DMS53 (cell line): ENCODE results near the gene FBXO21.

Experiments used
- DNase-seq: peaks from one replicate; lab custom pipeline; 2025; lab: John Stamatoyannopoulos, UW

FBXO21 gene

GRCh38 chr12:117162633-117163032 lies 27.6 kb downstream of the FBXO21 start:
- DNase-seq = no peak

- no peak for DNase-seq
Observed at GRCh38 chr12:117162167-117162539, 28.1 kb downstream of the FBXO21 start.

DNA sequence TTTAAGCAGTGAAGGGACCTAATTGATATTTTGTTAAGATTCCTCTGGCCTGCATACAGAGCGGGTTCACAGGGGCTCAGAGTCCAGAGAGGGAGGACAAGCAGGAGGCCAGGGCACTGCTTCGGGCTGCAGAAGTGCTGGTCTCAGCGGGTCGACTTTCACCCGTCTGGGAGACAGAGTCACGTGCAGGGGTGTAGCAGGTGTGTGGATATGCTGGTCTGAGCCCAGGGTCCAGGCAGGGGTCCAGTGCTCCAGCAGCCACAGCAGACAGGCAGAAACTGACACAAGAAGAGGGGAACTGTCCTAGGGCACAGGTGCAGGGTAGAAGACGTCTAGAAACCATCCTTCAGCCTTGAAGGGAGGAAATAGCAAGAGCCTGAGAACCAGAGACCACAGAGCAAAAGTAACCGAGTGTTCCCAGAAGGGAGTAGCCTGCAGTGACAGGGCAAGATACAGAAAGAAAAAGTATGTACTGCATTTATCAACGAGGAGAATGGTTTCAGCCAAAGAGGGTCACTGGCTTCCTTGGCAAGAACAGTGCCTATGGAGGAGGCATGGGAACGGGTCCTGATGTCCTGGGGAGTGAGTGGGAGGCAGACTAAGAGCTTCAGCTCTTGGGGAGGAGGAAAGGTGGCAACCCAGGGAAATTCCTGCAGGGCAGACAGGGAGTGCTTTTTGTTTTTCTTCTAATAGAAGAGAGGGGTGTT lies 28.7 kb downstream of the FBXO21 start:
- DNase-seq = no peak

DNA sequence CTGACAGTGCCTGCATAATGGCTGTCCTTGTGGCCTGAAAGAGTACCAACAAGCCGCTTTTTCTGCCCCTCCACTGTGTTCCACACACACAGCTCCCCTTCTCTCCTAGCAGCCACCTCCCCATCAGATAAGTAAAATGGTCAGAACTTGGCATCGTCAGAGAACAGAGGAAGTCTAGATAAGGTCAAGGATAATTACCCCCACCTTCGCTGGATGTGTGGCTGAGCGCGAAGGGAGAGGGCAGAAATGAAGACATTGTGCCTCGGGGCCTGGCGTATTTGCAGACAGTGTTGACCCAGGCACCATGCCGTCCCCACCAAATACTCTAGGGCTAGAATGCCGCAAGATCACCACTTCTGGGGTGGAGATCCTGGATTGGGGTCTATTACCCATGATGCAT lies 30.6 kb downstream of the FBXO21 start:
- no peak for DNase-seq

- no peak for DNase-seq
Observed at GRCh38 chr12:117158911-117159553, 31.2 kb downstream of the FBXO21 start.

- DNase-seq = no peak
Observed at GRCh38 chr12:117158096-117158495, 32.2 kb downstream of the FBXO21 start.

DNA sequence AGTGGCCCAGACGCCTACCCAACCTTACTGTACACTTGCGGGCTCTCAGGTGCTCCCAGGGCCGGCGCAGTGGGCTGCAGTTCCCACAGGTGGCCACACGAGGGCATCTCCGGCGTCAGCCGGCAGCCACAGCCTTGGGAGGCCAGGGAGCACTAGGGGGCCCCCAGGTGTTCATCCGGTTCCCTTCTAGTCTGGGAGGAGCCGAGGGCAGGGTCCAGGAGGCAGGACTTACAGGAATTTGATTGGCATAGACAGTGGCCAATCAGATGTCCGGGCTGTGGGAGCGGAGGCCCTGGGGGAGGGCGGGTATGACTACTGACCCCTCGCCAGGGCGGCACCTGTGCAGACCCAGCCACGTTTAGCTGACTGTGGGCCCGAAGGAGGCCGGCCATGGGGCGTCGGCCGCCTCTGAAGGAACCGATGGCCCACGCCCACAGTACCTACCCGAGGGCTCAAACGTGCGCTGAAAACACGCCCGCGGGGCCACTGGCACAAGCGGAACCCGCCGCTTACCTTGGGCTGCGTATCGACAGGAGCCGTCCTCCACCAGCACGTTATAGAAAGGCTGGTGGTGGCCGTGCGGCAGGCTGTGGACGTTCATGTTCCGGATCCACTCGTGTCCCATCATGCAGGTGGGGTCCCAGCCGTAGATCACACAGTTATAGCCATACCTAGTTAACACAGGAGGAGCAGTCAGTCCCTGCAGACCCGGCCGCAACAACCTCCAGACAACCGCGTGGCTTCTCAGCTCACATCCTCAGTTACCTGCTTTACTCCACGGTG lies 34.8 kb downstream of the FBXO21 start:
- peak; percentile 96 for DNase-seq

- no peak for DNase-seq
Observed at GRCh38 chr12:117152793-117153775, 37.2 kb downstream of the FBXO21 start.

- no peak for DNase-seq
Observed at GRCh38 chr12:117151403-117152031, 38.8 kb downstream of the FBXO21 start.

DNA sequence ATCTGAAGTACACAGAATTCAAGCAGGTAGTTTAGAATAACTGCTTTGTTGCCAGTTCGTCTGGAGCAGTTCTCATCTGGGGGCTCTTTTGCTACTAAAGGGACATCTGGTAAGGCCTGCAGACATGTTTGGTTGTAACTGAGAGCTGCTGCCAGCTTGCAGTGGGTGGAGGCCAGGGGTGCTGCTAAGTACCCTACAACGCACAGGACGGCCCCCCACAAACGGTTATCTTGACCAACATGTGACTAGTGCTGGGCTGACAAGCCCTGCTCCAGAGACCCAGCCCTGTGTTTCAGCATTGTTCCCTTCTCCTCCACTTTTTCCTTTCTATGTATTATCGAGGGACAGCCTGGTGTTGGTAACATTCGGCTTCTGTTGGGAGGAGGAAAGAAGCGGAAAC lies 40.8 kb downstream of the FBXO21 start:
- DNase-seq = no peak

GRCh38 chr12:117148642-117149041 lies 41.6 kb downstream of the FBXO21 start:
- DNase-seq = no peak

- DNase-seq = no peak
Observed at GRCh38 chr12:117147639-117148038, 42.6 kb downstream of the FBXO21 start.

DNA sequence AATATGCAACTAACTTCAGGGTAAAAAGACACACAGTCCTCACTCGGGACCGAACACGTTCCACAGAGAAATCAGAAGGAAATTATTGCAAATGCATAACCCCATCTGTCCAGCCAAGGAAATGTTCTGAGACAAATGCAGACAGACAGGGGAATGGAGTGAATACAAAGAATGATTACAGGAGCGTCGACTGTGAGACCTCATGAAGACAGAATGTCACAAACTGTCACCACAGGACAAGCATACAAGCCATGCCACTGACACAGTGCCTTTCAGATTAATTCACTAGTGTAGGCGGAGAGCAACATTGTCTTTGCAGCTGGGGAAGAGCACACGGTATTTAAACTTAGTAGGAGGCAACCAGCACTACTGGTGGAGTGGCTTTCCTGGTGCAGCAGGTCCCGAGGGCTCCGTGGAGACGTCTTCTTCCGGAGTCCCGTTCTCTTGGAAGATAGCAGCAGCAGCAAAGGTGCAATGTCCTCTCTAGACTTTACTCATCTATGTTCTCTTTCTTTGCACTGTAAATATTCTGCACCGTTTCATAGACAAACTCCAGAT lies 44.6 kb downstream of the FBXO21 start:
- DNase-seq = no peak

- DNase-seq = no peak
Observed at GRCh38 chr12:117144599-117144998, 45.7 kb downstream of the FBXO21 start.

GRCh38 chr12:117143008-117143532 lies 47.2 kb downstream of the FBXO21 start:
- DNase-seq = no peak

DNA sequence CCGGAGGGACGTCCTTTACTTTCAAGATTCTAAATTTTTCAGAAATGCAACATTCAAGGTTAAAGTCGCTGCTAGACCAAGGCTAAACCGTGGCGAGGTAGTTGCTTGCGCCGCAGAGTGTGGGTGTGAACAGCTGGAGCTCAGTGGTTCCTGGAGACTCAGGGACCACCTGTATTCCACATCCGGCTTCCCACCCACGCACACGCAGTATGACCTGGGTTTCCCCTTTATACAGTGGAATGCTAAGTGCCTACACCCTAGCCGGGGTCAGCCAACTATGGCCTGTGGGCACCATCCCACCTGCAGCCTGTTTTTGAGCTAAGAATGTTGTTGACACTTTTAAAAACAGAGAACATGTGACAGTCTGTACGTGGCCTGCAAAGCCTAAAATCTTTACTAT lies 48.2 kb downstream of the FBXO21 start:
- no peak for DNase-seq

GRCh38 chr12:117141097-117141898 lies 49.0 kb downstream of the FBXO21 start:
- peak; percentile 70 for DNase-seq

GRCh38 chr12:117140397-117141096 lies 49.7 kb downstream of the FBXO21 start:
- DNase-seq = peak; percentile 33

DNA sequence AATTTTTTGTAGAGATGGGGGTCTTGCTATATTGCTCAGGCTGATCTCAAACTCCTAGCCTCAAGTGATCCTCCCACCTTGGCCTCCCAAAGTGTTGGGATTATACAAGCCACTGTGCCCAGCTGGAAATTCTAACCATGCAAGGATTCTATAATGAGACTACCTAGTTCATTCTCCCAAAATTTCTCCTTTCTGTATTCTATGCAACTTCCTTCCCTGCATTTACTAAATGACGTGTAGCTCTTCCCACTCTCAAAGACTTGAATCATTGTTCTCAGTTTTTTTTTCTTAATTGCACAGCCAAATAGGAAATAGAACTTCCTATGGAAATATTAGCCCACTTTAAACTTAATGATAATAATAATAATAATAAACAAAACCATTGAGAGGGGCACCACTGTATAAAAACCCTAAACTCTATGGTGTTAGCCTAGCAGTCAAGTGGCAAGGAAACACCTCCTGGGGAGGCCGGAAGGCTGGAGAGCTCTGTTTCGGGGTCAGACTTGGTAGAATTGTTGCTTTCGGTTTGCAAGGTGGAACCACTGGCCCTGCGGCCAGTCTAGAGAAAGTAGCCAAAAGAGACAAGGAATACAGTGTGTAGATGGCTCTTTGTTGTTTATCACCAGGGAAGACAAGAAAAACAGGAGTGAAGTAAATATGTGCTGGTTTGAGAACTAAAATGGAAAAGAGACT lies 51.1 kb downstream of the FBXO21 start:
- no peak for DNase-seq
